ENCODE measurements around the gene DNAH9.

- TF ChIP-seq CTCF (IDR thresholded peaks at IDR 0.05), result no peak
- no peak for TF ChIP-seq POLR2A (IDR thresholded peaks at IDR 0.05)
Measured at GRCh38 chr17:11739848-11740247, 141.6 kb downstream of the DNAH9 start.
